ENCODE data around the gene MCIDAS.

DNA sequence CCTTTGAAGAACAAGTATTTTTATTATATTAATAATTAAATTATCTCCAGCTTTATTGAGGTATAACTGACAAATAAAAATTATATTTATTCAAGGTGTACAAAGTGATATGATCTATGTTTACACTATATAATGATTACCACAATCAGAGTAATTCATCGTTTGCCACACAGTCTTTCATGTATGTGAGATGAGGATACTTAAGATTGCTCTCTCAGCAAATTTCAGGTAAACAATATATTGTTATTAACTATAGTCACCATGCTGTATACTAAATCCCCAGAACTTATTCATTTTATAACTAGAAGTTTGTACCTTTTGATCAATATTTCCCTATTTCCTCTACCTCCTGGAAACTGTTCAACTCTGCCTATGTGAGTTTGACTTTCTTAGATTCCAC, 22.9 kb upstream of the MCIDAS start:
- TF ChIP-seq CTCF (IDR thresholded peaks at IDR 0.05) (no peak), ZFX (IDR thresholded peaks at IDR 0.05; ENCODE audit: borderline replicate concordance) (no peak)

Data from 22Rv1 (cell line).